ENCODE measurements around the gene GLUD1. TPM values are rescaled to one million over a fixed set of nuclear protein-coding genes. Genes with fewer than 3 reads are reported as not detected.
"Not testable (repeated sequence)": the region's sequence is repeated elsewhere in the genome, so short reads cannot be mapped to it uniquely, and the experiment has no call there.

Gene GLUD1
- total RNA-seq, 1 donor from 2014 or later = 181 TPM

- Mint-ChIP-seq H3K4me3 (no peak overlapping the region), H3K36me3 (no peaks in the 10 kb centered on the region), H3K27ac (no peak overlapping the region), H3K9me3 (no peaks in the 10 kb centered on the region), H3K4me1 (no peaks in the 10 kb centered on the region), H3K27me3 (ENCODE audit: insufficient read depth, low read depth) (peaks cover 3% of the 10 kb centered on the region)
- no peak overlapping the region for H3K9ac ChIP-seq
- H3K4me3 ChIP-seq = no peak overlapping the region
- no peaks in the 10 kb centered on the region for H3K27me3 ChIP-seq
- no peaks in the 10 kb centered on the region for H4K20me1 ChIP-seq (ENCODE audit: low read depth)
- H3F3A ChIP-seq (ENCODE audit: low read depth) = no peaks in the 10 kb centered on the region
- no peak for DNase-seq (ENCODE audit: low spot score)
- no peaks in the 10 kb centered on the region for H3K79me2 ChIP-seq (ENCODE audit: low read depth)
- TF ChIP-seq CTCF (IDR thresholded peaks at IDR 0.05) (no peak), EZH2 (IDR thresholded peaks at IDR 0.05) (no peak), EZH2phosphoT487 (IDR thresholded peaks at IDR 0.05) (no peak)
- H3K27ac ChIP-seq = no peak overlapping the region
- no peaks in the 10 kb centered on the region for H3K4me1 ChIP-seq
- H3K9me3 ChIP-seq (ENCODE audit: low read depth) = no peaks in the 10 kb centered on the region
- no peak overlapping the region for H3K4me2 ChIP-seq
- H3K36me3 ChIP-seq = no peaks in the 10 kb centered on the region
- H2AFZ ChIP-seq (replicated peaks) = no peak overlapping the region
Measured at GRCh38 chr10:87036623-87037022, 58.0 kb downstream of the GLUD1 start.

GRCh38 chr10:87030912-87031635 is 63.6 kb downstream of the GLUD1 start:
- H3K36me3 ChIP-seq = no peaks in the 10 kb centered on the region
- Mint-ChIP-seq H3K4me1 (no peaks in the 10 kb centered on the region), H3K27me3 (ENCODE audit: insufficient read depth, low read depth) (no peaks in the 10 kb centered on the region), H3K4me3 (no peak overlapping the region), H3K27ac (no peak overlapping the region), H3K9me3 (peaks cover 10% of the 10 kb centered on the region), H3K36me3 (no peaks in the 10 kb centered on the region)
- H3K79me2 ChIP-seq (ENCODE audit: low read depth) = no peaks in the 10 kb centered on the region
- H3K9ac ChIP-seq = no peak overlapping the region
- H3K9me3 ChIP-seq (ENCODE audit: low read depth) = no peaks in the 10 kb centered on the region
- H3K27ac ChIP-seq = no peak overlapping the region
- H2AFZ ChIP-seq (replicated peaks) = no peak overlapping the region
- no peak for TF ChIP-seq EZH2phosphoT487 (IDR thresholded peaks at IDR 0.05)
- no peak for TF ChIP-seq EZH2 (IDR thresholded peaks at IDR 0.05)
- no peak for TF ChIP-seq CTCF (IDR thresholded peaks at IDR 0.05)
- no peaks in the 10 kb centered on the region for H4K20me1 ChIP-seq (ENCODE audit: low read depth)
- H3K27me3 ChIP-seq = no peaks in the 10 kb centered on the region
- no peak overlapping the region for H3K4me2 ChIP-seq
- no peak for DNase-seq (ENCODE audit: low spot score)
- H3F3A ChIP-seq (ENCODE audit: low read depth) = no peaks in the 10 kb centered on the region
- H3K4me3 ChIP-seq = no peak overlapping the region
- H3K4me1 ChIP-seq = no peaks in the 10 kb centered on the region

DNA sequence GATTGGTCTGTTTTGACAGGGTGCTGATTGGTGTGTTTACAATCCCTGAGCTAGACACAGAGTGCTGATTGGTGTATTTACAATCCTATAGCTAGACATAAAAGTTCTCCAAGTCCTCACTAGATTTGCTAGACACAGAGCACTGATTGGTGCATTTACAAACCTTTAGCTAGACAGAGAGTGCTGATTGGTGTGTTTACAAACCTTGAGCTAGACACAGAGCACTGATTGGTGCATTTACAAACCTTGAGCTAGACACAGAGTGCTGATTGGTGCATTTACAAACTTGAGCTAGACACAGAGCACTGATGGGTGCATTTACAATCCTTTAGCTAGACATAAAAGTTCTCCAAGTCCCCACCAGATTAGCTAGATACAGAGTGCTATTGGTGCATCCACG is 64.2 kb downstream of the GLUD1 start:
- not testable (repeated sequence) for H3K4me3 ChIP-seq; H3K9ac ChIP-seq; DNase-seq (ENCODE audit: low spot score); H3K79me2 ChIP-seq (ENCODE audit: low read depth); H3K4me2 ChIP-seq; H3F3A ChIP-seq (ENCODE audit: low read depth); H3K36me3 Mint-ChIP-seq; H3K4me1 ChIP-seq; H3K9me3 Mint-ChIP-seq; H3K27ac Mint-ChIP-seq; H3K4me1 Mint-ChIP-seq; H3K27ac ChIP-seq; H3K9me3 ChIP-seq (ENCODE audit: low read depth); H3K27me3 ChIP-seq; H3K36me3 ChIP-seq; H3K27me3 Mint-ChIP-seq (ENCODE audit: insufficient read depth, low read depth); H4K20me1 ChIP-seq (ENCODE audit: low read depth); H2AFZ ChIP-seq (replicated peaks); H3K4me3 Mint-ChIP-seq

- not testable (repeated sequence) for H3K4me3 Mint-ChIP-seq; DNase-seq (ENCODE audit: low spot score); H3K9me3 Mint-ChIP-seq; H3K27me3 Mint-ChIP-seq (ENCODE audit: insufficient read depth, low read depth); H3K9me3 ChIP-seq (ENCODE audit: low read depth); H3K4me3 ChIP-seq; H3K27ac ChIP-seq; H3K4me2 ChIP-seq; H3K27me3 ChIP-seq; H3K4me1 Mint-ChIP-seq; H3F3A ChIP-seq (ENCODE audit: low read depth); H3K79me2 ChIP-seq (ENCODE audit: low read depth); H2AFZ ChIP-seq (replicated peaks); H3K9ac ChIP-seq; H3K4me1 ChIP-seq; H3K36me3 Mint-ChIP-seq; H3K27ac Mint-ChIP-seq; H4K20me1 ChIP-seq (ENCODE audit: low read depth); H3K36me3 ChIP-seq
Measured at GRCh38 chr10:87026747-87027508, 67.7 kb downstream of the GLUD1 start.

DNA sequence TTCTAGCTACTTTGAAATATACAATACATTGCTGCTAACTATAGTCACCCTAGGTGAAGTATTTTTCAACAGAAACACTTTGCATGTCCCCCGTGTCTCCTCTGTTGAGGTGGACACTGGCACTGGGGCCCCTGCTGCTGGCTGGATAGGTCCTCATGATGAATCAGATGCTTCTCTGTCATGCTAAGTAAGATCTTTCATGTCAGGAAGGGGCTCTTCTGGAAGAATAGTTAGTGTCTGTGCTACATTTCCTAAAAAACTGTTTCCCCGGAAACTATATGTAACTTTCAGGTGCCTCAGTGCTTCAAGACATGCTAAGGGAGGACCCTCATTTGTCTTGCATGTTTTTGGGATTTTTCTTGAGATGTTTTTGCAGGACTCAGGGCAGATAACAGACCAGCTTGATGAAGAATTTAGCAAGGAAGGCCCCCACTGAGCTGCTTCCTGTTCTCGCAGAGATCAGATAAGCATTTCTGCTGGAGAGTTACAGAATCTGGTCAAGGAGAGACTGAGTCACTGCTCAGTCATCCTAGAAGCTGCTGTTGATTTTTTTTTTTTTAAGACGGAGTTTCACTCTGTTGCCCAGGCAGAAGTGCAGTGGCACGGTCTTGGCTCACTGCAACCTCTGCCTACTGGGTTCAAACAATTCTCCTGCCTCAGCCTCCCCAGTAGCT is 69.2 kb downstream of the GLUD1 start:
- H3K9ac ChIP-seq; H3K4me1 Mint-ChIP-seq; H3K27ac ChIP-seq; H3K79me2 ChIP-seq (ENCODE audit: low read depth); H3K36me3 ChIP-seq; H3K4me3 Mint-ChIP-seq; H3K36me3 Mint-ChIP-seq; H4K20me1 ChIP-seq (ENCODE audit: low read depth); H3F3A ChIP-seq (ENCODE audit: low read depth); H3K27me3 ChIP-seq; H3K27me3 Mint-ChIP-seq (ENCODE audit: insufficient read depth, low read depth); H3K4me1 ChIP-seq; H2AFZ ChIP-seq (replicated peaks); H3K4me3 ChIP-seq; H3K9me3 ChIP-seq (ENCODE audit: low read depth); H3K27ac Mint-ChIP-seq; H3K9me3 Mint-ChIP-seq; DNase-seq (ENCODE audit: low spot score); H3K4me2 ChIP-seq: not testable (repeated sequence)

DNA sequence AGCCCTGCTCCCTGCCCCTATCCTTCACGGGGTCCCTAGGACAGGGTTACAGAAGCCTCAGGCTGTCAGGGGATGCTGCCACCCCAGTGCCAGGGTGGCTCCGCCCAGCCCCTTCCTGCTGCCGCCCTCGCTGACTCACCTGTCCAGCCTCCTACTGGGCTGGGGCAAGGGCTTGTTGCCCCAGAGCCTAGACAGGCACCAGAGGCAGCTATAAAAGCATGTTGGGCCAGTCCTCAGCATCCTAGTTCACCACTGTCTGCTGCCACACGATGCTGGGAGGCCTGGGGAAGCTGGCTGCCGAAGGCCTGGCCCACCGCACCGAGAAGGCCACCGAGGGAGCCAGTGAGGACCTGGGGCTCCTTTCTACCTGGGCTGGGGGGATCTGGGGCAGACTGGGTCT is 74.6 kb downstream of the GLUD1 start, which contains the start of gene FAM25A:
Gene FAM25A (plus strand): TSS at position 239 of the 400 bp plus-strand sequence. CDS start 31 bp downstream, at position 270.
- not testable (repeated sequence) for H3K4me3 ChIP-seq; DNase-seq (ENCODE audit: low spot score); H2AFZ ChIP-seq (replicated peaks); H3K79me2 ChIP-seq (ENCODE audit: low read depth); H3K9me3 ChIP-seq (ENCODE audit: low read depth); H3K36me3 Mint-ChIP-seq; H3K4me1 ChIP-seq; H4K20me1 ChIP-seq (ENCODE audit: low read depth); H3K4me2 ChIP-seq; H3K4me1 Mint-ChIP-seq; H3K36me3 ChIP-seq; H3K27me3 Mint-ChIP-seq (ENCODE audit: insufficient read depth, low read depth); H3K4me3 Mint-ChIP-seq; H3K9ac ChIP-seq; H3K27me3 ChIP-seq; H3K27ac Mint-ChIP-seq; H3K27ac ChIP-seq; H3F3A ChIP-seq (ENCODE audit: low read depth); H3K9me3 Mint-ChIP-seq

Data from neural progenitor cell (in vitro differentiated cells).